ENCODE data around the gene GALNT14. TPM values are rescaled to one million over a fixed set of nuclear protein-coding genes. Genes with fewer than 3 reads are reported as not detected.

Gene GALNT14
- total RNA-seq, 3 donors from 2014 or later, result 0.16 to 4.3 (median 4.1) TPM

- H3K4me3 ChIP-seq, result no peak overlapping the region
- TF ChIP-seq POLR2AphosphoS5 (IDR thresholded peaks at IDR 0.05) (no peak), CTCF (IDR thresholded peaks at IDR 0.05) (no peak), POLR2A (IDR thresholded peaks at IDR 0.05) (no peak)
- H3K9me3 ChIP-seq, result no peaks in the 10 kb centered on the region
- H3K27ac ChIP-seq, result no peak overlapping the region
- DNase-seq (ENCODE audit: low spot score in 2 of 2), result no peak
- no peaks in the 10 kb centered on the region for H3K36me3 ChIP-seq
- H3K4me1 ChIP-seq, result no peaks in the 10 kb centered on the region
- intact Hi-C loops (cut with DNase I; ENCODE audit: low total_unique reads), result no loop called here
- H3K27me3 ChIP-seq, result no peaks in the 10 kb centered on the region
Observed at GRCh38 chr2:31067259-31067658, 71.0 kb downstream of the GALNT14 start.

GRCh38 chr2:31066551-31066950 lies 71.7 kb downstream of the GALNT14 start:
- TF ChIP-seq CTCF (IDR thresholded peaks at IDR 0.05), result no peak
- TF ChIP-seq POLR2AphosphoS5 (IDR thresholded peaks at IDR 0.05), result no peak
- no peak for TF ChIP-seq POLR2A (IDR thresholded peaks at IDR 0.05)
- Histone ChIP-seq H3K4me1 (no peaks in the 10 kb centered on the region), H3K4me3 (no peak overlapping the region), H3K27me3 (no peaks in the 10 kb centered on the region), H3K27ac (no peak overlapping the region), H3K36me3 (no peaks in the 10 kb centered on the region), H3K9me3 (no peaks in the 10 kb centered on the region)
- no peak for DNase-seq (ENCODE audit: low spot score in 2 of 2)
- intact Hi-C loops (cut with DNase I; ENCODE audit: low total_unique reads), result no loop called here

GRCh38 chr2:31066086-31066485 lies 72.2 kb downstream of the GALNT14 start:
- no peak for DNase-seq (ENCODE audit: low spot score in 2 of 2)

GRCh38 chr2:31065356-31065755 lies 72.9 kb downstream of the GALNT14 start:
- H3K27me3 ChIP-seq, result no peaks in the 10 kb centered on the region
- H3K9me3 ChIP-seq, result no peaks in the 10 kb centered on the region

More at GRCh38 chr2:31066086-31066485, 72.2 kb downstream of the GALNT14 start:
- Histone ChIP-seq H3K4me1 (no peaks in the 10 kb centered on the region), H3K9me3 (no peaks in the 10 kb centered on the region), H3K4me3 (no peak overlapping the region), H3K27ac (no peak overlapping the region), H3K27me3 (no peaks in the 10 kb centered on the region), H3K36me3 (no peaks in the 10 kb centered on the region)
- no peak for TF ChIP-seq POLR2A (IDR thresholded peaks at IDR 0.05)
- TF ChIP-seq POLR2AphosphoS5 (IDR thresholded peaks at IDR 0.05), result no peak
- TF ChIP-seq CTCF (IDR thresholded peaks at IDR 0.05), result no peak
- intact Hi-C loops (cut with DNase I; ENCODE audit: low total_unique reads), result no loop called here

GRCh38 chr2:31060397-31060796 lies 77.8 kb downstream of the GALNT14 start:
- Histone ChIP-seq H3K27me3 (no peaks in the 10 kb centered on the region), H3K4me3 (no peak overlapping the region), H3K9me3 (no peaks in the 10 kb centered on the region), H3K27ac (no peak overlapping the region), H3K4me1 (no peaks in the 10 kb centered on the region), H3K36me3 (no peaks in the 10 kb centered on the region)
- intact Hi-C loops (cut with DNase I; ENCODE audit: low total_unique reads), result no loop called here
- TF ChIP-seq POLR2A (IDR thresholded peaks at IDR 0.05), result no peak
- TF ChIP-seq POLR2AphosphoS5 (IDR thresholded peaks at IDR 0.05), result no peak
- no peak for TF ChIP-seq CTCF (IDR thresholded peaks at IDR 0.05)
- no peak for DNase-seq (ENCODE audit: low spot score in 2 of 2)

More at GRCh38 chr2:31065356-31065755, 72.9 kb downstream of the GALNT14 start:
- intact Hi-C loops (cut with DNase I; ENCODE audit: low total_unique reads), result no loop called here
- H3K4me3 ChIP-seq, result no peak overlapping the region
- H3K4me1 ChIP-seq, result no peaks in the 10 kb centered on the region
- no peak overlapping the region for H3K27ac ChIP-seq
- DNase-seq (ENCODE audit: low spot score in 2 of 2), result no peak
- no peaks in the 10 kb centered on the region for H3K36me3 ChIP-seq
- no peak for TF ChIP-seq CTCF (IDR thresholded peaks at IDR 0.05)
- no peak for TF ChIP-seq POLR2A (IDR thresholded peaks at IDR 0.05)
- no peak for TF ChIP-seq POLR2AphosphoS5 (IDR thresholded peaks at IDR 0.05)
